ENCODE measurements around the gene XPOT. TPM values are rescaled to one million over a fixed set of nuclear protein-coding genes. Genes with fewer than 3 reads are reported as not detected.

The XPOT gene
- total RNA-seq, 2 experiments from 2014 or later: 39.6 to 40.0 TPM

DNA sequence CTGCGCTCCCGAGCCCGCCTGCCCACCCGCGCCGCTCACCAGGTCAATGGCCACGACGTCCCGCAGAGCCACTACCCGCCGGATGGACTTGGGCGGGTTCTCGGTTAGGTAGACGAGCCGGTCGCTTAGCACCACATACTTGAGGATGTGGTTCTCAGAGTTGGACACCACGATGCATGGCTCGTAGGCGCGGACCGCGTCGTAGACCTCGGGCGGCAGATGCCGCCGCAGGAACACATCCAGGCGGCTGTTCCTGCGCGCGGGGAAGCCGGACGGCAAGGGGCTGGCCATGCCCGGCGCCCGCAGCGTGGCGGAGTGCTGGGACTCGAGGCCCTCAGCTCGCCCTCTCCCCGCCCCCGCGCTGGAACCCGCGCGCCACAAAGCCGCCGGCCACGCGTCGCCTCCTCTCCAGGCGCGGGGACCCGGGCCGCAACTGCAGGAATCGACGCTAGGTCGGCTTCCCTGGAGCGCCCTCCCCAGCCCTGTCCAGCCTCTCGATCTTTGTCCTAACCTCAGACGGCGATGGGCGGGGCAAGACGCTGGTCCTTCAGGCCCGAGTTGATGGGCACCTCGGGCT lies 13.8 kb upstream of the XPOT start, which contains the start of gene C12orf56:
Gene C12orf56 (minus strand): TSS at position 484 of the 577 bp plus-strand sequence. CDS start 193 bp downstream, at position 291.
- intact Hi-C loops (cut with DNase I, micrococcal nuclease): loop anchor here (5.0 kb wide), 2 partner anchors 118 to 548 kb away; partner anchors contain the start of gene SRGAP1 (in 2 of the 2)
- peaks cover 11% of the 10 kb centered on the region for H3K27me3 Mint-ChIP-seq
- Histone ChIP-seq H3K36me3 (ENCODE audit: insufficient read depth, low read length) (no peaks in the 10 kb centered on the region), H3K4me1 (ENCODE audit: insufficient read depth, low read length) (peaks cover 26% of the 10 kb centered on the region), H3K9me3 (ENCODE audit: control insufficient read depth in 1 of 2, insufficient read depth in 1 of 2, low read length in 2 of 2) (no peaks in the 10 kb centered on the region), H3K27ac (ENCODE audit: low read depth in 1 of 2, low read length in 2 of 2) (no peak within 1 kb of the TSS), H3K27me3 (ENCODE audit: control insufficient read depth in 1 of 2, insufficient read depth in 2 of 2, low read length in 2 of 2) (no peaks in the 10 kb centered on the region), H3K4me3 (ENCODE audit: low read length) (peak within 1 kb of the TSS; percentile 48)
- ATAC-seq (ENCODE audit: poor library complexity): peak; percentile 52
- TF ChIP-seq, protein P1, sequence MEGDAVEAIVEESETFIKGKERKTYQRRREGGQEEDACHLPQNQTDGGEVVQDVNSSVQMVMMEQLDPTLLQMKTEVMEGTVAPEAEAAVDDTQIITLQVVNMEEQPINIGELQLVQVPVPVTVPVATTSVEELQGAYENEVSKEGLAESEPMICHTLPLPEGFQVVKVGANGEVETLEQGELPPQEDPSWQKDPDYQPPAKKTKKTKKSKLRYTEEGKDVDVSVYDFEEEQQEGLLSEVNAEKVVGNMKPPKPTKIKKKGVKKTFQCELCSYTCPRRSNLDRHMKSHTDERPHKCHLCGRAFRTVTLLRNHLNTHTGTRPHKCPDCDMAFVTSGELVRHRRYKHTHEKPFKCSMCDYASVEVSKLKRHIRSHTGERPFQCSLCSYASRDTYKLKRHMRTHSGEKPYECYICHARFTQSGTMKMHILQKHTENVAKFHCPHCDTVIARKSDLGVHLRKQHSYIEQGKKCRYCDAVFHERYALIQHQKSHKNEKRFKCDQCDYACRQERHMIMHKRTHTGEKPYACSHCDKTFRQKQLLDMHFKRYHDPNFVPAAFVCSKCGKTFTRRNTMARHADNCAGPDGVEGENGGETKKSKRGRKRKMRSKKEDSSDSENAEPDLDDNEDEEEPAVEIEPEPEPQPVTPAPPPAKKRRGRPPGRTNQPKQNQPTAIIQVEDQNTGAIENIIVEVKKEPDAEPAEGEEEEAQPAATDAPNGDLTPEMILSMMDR (IDR thresholded peaks at IDR 0.05): no peak
- ChIA-PET POLR2A (interaction anchor here (0.6 to 1.0 kb wide), 3 partner anchors 10 to 219 kb away, joined by 3 to 5 read pairs (median 4); partner anchors contain the start of gene XPOT), CTCF (no interaction called here)
- H3K9me3 Mint-ChIP-seq: no peaks in the 10 kb centered on the region
- no peak within 1 kb of the TSS for H3K27ac Mint-ChIP-seq
- H3K36me3 Mint-ChIP-seq (ENCODE audit: low read depth): no peaks in the 10 kb centered on the region
- DNase-seq: peak in 7 of 14 experiments; percentile 10 to 43 (median 37)
- H3K4me3 Mint-ChIP-seq: peak within 1 kb of the TSS; percentile 89
- H3K4me1 Mint-ChIP-seq (ENCODE audit: low read depth): peaks cover 23% of the 10 kb centered on the region

DNA sequence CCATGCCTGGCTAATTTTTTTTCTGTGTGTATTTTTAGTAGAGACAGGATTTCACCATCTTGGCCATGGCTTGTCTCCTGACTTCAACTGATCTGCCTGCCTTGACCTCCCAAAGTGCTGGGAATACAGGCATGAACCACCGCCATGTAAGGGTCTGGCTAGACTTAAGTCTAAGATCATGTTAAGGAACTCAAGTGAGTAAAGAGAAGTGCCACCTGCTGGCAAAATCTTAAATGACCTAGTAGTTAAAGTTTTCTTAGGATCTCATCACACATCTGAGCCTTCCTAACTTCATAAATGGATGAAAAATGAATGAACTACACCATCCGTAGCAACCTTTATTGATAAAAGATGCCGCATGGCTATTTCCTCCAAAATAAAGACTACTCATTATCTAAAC lies 12.0 kb upstream of the XPOT start:
- ChIA-PET POLR2A (no interaction called here), CTCF (no interaction called here)
- Mint-ChIP-seq H3K9me3 (no peaks in the 10 kb centered on the region), H3K36me3 (ENCODE audit: low read depth) (no peaks in the 10 kb centered on the region), H3K4me3 (peak overlapping the region; percentile 75), H3K4me1 (ENCODE audit: low read depth) (peaks cover 12% of the 10 kb centered on the region), H3K27ac (peak overlapping the region; percentile 24), H3K27me3 (peaks cover 11% of the 10 kb centered on the region)
- Histone ChIP-seq H3K27ac (ENCODE audit: low read depth in 1 of 2, low read length in 2 of 2) (no peak overlapping the region), H3K27me3 (ENCODE audit: control insufficient read depth in 1 of 2, insufficient read depth in 2 of 2, low read length in 2 of 2) (no peaks in the 10 kb centered on the region), H3K9me3 (ENCODE audit: control insufficient read depth in 1 of 2, insufficient read depth in 1 of 2, low read length in 2 of 2) (no peaks in the 10 kb centered on the region), H3K4me3 (ENCODE audit: low read length) (no peak overlapping the region), H3K4me1 (ENCODE audit: insufficient read depth, low read length) (peaks cover 11% of the 10 kb centered on the region), H3K36me3 (ENCODE audit: insufficient read depth, low read length) (no peaks in the 10 kb centered on the region)
- TF ChIP-seq, protein P1 (IDR thresholded peaks at IDR 0.05): peak; percentile 48
- intact Hi-C loops (cut with DNase I, micrococcal nuclease): loop anchor here (5.0 kb wide), 2 partner anchors 120 to 550 kb away; partner anchors contain the start of gene SRGAP1 (in 2 of the 2)
- DNase-seq (peak in 4 of 14 experiments; percentile 48 to 61 (median 57)), ATAC-seq (ENCODE audit: poor library complexity) (peak; percentile 49)

DNA sequence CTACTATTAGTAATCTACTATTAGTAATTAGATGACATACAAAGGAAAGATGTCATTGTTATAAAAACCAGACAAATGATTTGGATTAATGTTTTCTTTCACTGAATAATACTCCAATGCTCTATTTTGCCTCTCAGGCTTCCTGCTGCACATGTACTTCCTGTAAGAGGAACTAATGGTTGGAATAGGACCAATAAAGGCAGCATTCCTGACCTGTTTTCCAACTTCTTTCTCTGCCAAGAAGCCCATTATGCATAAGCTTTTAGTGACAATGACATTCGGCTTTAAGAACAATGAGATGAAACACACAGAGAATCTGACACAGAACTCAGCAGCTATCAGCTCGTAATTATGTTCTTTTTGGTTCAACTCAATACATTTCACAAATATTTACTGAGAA lies 8.5 kb upstream of the XPOT start:
- peaks cover 14% of the 10 kb centered on the region for H3K4me1 ChIP-seq (ENCODE audit: insufficient read depth, low read length)
- Mint-ChIP-seq H3K9me3 (no peaks in the 10 kb centered on the region), H3K27ac (no peak overlapping the region), H3K4me1 (ENCODE audit: low read depth) (peaks cover 20% of the 10 kb centered on the region), H3K27me3 (peaks cover 9% of the 10 kb centered on the region), H3K36me3 (ENCODE audit: low read depth) (no peaks in the 10 kb centered on the region), H3K4me3 (no peak overlapping the region)
- no peaks in the 10 kb centered on the region for H3K9me3 ChIP-seq (ENCODE audit: control insufficient read depth in 1 of 2, insufficient read depth in 1 of 2, low read length in 2 of 2)
- TF ChIP-seq, protein P1 (IDR thresholded peaks at IDR 0.05): no peak
- intact Hi-C loops (cut with DNase I, micrococcal nuclease): no loop called here
- ChIA-PET CTCF (no interaction called here), POLR2A (interaction anchor here (1.5 kb wide), 1 partner anchor 8 kb away, joined by 4 read pairs; the partner anchor contains the start of gene XPOT)
- H3K27me3 ChIP-seq (ENCODE audit: control insufficient read depth in 1 of 2, insufficient read depth in 2 of 2, low read length in 2 of 2): no peaks in the 10 kb centered on the region
- DNase-seq: no peak
- H3K27ac ChIP-seq (ENCODE audit: low read depth in 1 of 2, low read length in 2 of 2): no peak overlapping the region
- ATAC-seq (ENCODE audit: poor library complexity): no peak
- no peak overlapping the region for H3K4me3 ChIP-seq (ENCODE audit: low read length)
- no peaks in the 10 kb centered on the region for H3K36me3 ChIP-seq (ENCODE audit: insufficient read depth, low read length)
